ENCODE results near the gene ATG4B.
"Not testable (repeated sequence)": the region's sequence is repeated elsewhere in the genome, so short reads cannot be mapped to it uniquely, and the experiment has no call there.

Gene ATG4B

DNA sequence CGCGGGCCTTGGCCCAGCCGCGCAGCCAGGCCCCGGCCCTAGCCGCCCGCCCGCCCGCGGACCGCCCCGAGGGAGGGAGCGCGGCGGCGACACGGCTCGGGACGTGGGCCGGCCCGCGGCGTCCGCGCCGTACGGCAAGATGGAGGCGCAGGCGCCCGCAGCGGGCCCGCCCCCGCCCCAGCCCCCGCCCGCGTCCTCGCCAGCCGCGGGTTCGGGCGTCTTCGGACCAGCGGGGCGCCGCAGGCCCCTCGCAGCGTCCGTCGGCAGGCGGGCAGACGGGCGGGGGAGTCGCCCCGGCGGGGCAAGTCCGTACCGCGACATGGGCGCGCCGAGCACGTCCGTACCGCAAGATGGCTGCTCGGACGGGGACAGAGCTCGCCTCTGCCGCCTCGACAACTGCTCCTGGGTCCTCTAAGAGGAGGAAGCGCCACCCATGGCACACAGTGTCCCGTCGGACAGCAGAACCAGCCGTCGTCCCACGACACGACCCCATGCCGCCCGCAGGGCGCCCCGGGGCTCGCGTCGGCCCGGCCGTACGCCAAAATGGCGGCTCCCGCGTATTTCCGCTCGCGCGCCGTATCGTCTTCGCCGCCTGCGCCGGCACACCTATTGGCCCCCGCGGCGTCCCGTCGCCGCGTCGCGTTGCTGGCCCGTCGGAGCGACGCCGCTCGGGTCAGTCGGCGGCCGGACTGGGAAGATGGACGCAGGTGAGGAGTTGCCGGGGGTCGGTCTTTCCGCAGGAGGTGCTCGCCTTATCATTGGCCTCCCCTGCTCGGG lies at the start of gene ATG4B, which contains the start of gene THAP4:
Gene ATG4B, plus strand, starts transcription at position 676 of the 777 bp plus-strand sequence. Its CDS starts 22 bp downstream, at position 698.
Gene THAP4, minus strand, starts transcription at position 141 of the 777 bp plus-strand sequence. CDS start 141 bp downstream, outside the sequence.
- DNase-seq = peak; percentile 54

DNA sequence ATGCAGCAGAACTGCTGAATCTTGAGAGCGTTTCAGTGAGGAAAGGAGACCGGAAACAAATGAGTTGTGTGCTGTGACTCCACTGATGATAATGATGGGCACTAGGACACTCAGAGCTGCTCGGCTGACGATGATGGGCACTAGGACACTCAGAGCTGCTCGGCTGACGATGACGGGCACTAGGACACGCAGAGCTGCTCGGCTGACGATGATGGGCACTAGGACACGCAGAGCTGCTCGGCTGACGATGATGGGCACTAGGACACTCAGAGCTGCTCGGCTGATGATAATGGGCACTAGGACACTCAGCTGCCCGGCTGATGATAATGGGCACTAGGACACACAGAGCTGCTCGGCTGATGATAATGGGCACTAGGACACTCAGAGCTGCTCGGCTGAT lies 47.6 kb upstream of the ATG4B start:
- not testable (repeated sequence) for DNase-seq

GRCh38 chr2:241590496-241591455 lies 46.7 kb upstream of the ATG4B start:
- not testable (repeated sequence) for DNase-seq

GRCh38 chr2:241592126-241592845 lies 45.2 kb upstream of the ATG4B start:
- DNase-seq = no peak

DNA sequence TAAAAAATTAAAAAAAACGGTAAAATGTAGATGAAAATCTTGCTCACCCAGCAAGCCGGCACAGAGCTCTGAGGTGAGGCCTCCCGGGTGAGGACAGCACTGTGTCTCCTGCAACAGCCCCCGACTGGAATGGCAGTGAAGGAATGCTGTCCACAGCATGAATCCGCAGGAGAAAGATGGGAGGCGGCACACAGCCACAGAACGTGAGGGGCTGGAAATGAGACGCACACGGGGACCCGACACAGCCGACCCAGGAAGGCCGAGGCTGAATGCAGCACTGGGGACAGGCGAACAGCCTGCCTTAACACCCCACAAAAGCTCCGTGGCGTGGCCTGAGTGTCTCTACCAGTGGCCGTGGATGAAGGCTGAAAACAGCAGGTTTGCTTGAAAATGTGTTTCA lies 44.2 kb upstream of the ATG4B start:
- DNase-seq = no peak

DNA sequence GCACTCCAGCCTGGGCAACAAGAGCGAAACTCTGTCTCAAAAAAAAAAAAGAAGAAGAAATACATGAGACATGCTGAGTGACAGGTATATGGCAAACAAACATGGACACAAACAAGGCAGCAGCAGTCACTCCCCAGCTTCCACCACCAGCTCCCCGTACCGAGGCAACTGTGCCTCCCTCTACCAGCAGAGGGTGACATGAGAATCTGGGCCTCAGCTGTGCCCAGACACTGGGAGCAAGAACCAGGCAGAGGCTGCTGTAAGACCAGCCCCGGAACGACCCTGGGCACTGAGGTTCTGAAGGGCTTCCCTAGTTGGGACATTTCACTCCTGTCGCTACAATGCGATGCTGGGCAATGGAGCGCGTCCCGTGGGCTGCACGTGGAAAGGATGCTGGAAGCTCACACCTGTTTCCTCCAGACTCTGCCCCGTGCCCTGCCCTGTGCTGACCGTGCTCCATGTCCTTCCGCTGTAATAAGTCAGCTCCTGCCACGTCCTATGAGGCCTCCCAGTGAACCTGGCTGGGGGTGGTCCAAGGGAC lies 41.8 kb upstream of the ATG4B start:
- DNase-seq = no peak

DNA sequence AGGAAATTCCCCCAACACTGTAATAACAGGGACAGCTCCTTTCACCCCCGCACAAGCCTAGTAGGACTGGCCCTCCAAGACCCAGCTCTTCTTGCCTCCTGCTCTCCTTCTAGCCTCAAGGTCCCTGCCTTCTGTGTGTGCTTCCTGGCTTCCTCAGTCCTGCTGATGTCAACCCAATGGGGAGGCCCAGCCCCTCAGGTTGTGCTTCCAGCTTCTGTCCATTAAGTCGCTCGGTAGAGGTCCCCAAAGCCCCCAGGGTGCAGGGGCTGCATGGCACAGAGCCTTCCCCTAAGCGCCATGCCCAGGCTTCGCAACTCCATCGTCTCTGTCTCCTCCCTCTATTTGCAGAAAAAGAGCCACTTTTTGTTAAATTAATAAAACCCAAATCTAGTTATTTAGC lies 39.9 kb upstream of the ATG4B start:
- no peak for DNase-seq

DNA sequence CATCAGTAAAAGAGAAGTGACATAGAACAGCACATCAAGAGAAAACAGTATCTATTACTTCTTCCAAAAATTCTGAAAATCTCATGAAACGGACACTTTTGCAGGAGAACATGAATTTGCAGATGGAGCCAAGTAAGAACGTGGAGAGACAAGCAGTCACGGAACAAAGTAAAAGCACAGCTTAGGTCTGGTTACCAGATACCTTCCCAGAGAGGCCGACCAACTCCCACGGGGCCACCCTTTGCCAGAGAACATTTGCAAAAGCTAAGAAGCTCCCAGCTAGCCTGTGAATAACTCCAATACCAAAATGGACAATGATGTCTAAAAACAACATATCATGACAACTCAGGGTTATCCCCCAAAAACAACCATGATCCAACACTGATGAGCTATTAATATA lies 39.4 kb upstream of the ATG4B start:
- DNase-seq = no peak

DNA sequence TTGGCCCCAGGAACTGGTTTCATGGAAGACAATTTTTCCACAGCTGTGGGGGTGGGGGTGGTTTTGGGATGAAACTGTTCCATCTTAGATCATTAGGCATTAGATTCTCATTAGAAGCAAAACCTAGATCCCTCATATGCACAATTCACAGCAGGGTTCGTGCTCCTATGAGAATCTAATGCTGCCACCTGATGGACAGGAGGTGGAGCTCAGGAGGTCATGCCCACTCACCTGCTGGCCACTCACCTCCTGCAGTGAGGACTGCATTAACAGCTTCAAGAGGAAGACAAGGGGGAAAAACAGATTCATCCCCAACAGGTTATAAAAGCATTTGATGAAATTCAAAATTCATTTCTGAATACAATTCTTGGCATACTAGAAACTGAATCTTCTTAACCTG lies 39.0 kb upstream of the ATG4B start:
- no peak for DNase-seq

GRCh38 chr2:241599615-241600014 lies 37.9 kb upstream of the ATG4B start:
- no peak for DNase-seq

DNA sequence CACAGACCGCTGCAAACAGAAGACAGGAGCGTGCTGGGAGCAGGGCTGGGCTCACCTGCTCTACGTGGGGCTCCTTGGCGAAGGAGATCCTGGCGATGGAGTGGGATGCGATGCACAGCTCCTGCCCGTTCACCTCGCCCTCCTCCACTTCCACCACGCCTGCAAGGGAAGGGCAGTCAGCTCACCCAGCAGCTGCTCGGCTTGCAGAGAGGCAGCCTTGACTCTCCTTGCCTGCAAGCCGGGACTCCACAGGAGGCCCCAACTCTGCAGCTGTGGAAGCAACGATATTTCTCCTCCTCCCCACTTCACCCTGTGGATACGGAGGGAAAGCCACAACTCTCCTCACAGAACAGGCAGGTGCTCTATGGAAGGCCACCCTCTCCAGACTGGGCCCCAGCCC lies 35.7 kb upstream of the ATG4B start:
- no peak for DNase-seq

GRCh38 chr2:241602720-241603119 lies 34.8 kb upstream of the ATG4B start:
- DNase-seq = no peak

DNA sequence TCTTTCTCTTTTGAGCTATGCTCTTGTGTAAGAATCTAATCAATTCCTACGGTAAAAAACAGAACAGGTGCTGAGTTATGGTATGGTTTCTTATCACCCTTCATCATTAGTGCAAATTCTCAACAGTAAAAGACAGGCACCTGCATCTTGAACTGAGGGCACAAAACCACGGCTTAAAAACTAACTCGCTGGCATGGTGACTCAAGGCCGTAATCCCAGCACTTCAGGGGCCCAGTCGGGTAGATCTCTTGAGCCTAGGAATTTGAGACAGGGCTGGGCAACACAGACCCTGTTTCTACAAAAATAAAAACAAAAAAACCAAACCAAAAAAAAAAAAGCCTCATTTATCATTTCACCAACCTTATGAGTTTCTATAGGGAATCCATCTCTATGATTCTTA lies 33.8 kb upstream of the ATG4B start:
- no peak for DNase-seq

GRCh38 chr2:241606186-241606585 lies 31.3 kb upstream of the ATG4B start:
- no peak for DNase-seq

- no peak for DNase-seq
Observed at GRCh38 chr2:241607162-241607885, 30.2 kb upstream of the ATG4B start.

DNA sequence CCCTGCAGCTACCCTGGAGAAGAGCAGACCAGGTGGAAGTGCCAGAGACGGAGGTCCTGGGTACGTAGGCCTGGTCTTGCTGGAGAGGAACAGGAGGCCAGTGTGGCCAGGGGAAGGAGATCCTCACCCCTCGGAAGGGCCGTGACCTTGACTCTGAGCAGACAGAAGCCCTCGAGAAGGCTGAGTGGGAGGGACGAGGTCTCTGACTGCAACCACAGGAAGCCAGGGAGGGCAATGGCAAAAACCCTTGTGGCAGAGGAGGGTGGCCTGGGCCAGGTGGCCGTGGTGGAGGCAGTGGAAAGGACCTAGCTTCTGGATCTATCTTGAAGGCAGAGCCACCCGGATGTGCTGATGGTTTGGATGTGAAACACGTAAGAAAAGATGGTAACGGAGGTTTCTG lies 28.6 kb upstream of the ATG4B start:
- no peak for DNase-seq

DNA sequence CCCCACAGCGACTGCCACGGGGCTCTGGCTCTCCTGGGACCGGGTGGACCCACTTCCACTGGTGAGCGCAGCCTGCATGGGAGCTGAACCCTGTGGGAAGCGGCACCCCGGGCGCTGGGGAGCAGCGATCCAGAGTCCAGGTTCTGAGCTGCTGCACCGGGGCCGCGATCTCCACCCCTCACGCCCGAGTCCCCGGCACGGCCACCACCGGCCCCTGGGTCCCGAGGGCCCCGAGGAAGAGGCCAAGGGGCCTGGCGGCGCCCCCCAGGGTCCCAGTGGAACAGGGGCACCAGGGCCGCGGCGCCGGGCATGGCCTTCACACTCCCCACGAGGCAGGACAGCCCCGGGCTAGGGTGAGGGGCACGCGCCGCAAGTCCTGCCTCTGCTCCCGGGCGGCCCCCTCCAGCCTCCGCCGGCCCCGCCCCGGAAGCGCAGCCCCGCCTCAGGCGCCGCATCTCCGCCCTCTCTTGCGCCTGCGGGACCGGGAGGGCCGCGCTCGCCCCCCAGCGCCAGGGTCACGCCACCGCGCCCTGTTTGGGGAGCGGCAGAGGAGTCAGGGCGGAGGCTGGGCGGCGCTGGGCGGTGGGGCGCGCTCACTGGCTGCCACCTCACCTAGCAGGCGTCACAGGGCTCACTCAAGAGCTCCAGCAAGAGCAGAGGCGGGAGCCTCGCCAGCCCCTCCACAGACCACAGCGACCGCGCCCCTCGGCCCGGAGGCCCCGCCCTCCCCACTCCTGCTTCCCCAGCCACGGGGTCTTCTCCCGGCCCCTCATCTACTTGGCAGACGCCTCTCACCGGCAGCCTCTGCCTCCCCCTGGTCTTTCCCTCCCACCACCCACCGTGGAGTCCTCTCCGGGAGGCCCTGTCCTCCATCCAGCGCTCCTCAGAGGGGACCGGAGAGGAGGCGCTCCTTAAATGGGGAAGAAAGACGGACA lies 27.4 kb upstream of the ATG4B start:
- no peak for DNase-seq

GRCh38 chr2:241611062-241611461 lies 26.4 kb upstream of the ATG4B start:
- DNase-seq = no peak

DNA sequence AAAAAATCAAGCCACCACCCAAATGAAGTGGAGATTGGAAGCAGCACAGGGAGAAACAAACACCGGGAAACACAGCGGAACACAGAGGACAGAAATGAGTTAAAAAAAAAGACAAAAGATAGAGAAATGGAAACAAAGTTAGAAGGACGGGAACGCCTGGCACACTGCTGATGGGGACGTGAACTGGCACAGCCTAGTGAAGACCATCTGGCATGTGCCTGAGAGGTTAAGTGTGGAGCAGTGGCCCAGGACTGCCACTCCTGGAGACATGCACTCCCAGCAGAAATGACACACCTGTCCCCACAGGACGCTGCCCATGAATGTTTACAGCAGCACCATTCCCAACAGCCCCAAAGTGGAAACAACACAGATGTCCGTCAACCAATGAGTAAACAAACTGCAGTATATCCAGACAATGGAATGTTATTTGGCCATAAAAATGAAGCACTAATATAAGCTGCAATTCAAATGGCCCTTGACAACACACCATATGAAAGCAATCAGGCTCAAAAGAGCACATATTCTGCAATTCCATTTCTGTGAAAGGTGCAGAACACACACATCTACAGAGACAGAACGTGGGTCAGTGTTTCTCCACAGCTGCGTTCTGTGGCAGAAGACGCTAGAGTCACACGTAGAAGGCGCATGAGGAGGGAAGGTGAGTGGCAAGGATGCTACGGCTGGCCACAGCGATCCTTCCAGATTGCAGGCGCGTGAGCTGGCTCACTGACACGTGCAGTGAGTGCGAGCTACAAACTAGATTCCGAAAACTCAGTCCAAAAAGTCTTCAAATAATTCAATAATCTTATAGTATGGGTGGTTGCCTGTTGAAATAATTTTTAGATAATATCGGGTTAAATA lies 25.1 kb upstream of the ATG4B start:
- no peak for DNase-seq
